Stomach (tissue), 9 donors: ENCODE measurements around the gene UBE2O. TPM values are rescaled to one million over a fixed set of nuclear protein-coding genes. Genes with fewer than 3 reads are reported as not detected.

Experiments
- DNase-seq, 2 donors: peaks; one replicate each; pipeline versions ENCODE4 v3.0.0 to v3.0.0-alpha.2; 2013 to 2019
- H3K27ac ChIP-seq, 5 donors: fragments of 200-600 bp in 4 of 5; sonication (generic) in 4 of 5; one replicate each; pipeline ENCODE4 v1.5.1; 2013 to 2019; ENCODE audit warnings: mild to moderate bottlenecking in 1 of 5, moderate library complexity in 1 of 5
- H3K27me3 ChIP-seq, 3 donors: fragments of 200-600 bp; sonication (generic); one replicate each; pipeline ENCODE4 v1.5.1; 2017 to 2019; ENCODE audit warnings: mixed run types in 1 of 3
- H3K36me3 ChIP-seq, 4 donors: fragments of 200-600 bp; sonication (generic); 1 replicate in 3 of 4; 2 replicates in 1 of 4; pipeline ENCODE4 v1.5.1; 2016 to 2019
- H3K4me1 ChIP-seq, 4 donors: fragments of 200-600 bp; sonication (generic); one replicate each; pipeline ENCODE4 v1.5.1; 2016 to 2019
- H3K4me3 ChIP-seq, 4 donors: fragments of 200-600 bp; sonication (generic) in 3 of 4; one replicate each; pipeline ENCODE4 v1.5.1; 2016 to 2019; ENCODE audit warnings: mild to moderate bottlenecking in 1 of 4
- H3K9me3 ChIP-seq, 4 donors: fragments of 200-600 bp; sonication (generic); one replicate each; pipeline ENCODE4 v1.5.1; 2016 to 2019
- CTCF ChIP-seq, 7 experiments: fragments of 450-650 bp in 4 of 7; fragments of 200-600 bp in 3 of 7; sonication (generic) in 3 of 7; IDR thresholded peaks; one replicate each; pipeline ENCODE4 v1.5.1; 2016 to 2019; ENCODE audit warnings: antibody characterized with exemption in 7 of 7, control low read depth in 2 of 7, mild to moderate bottlenecking in 1 of 7
- EP300 ChIP-seq: sonication (generic); formaldehyde crosslinking; IDR thresholded peaks from one replicate; pipeline ENCODE4 v1.6.1; 2017; ENCODE audit warnings: antibody characterized with exemption
- POLR2A ChIP-seq, 4 donors: fragments of 450-650 bp; IDR thresholded peaks; one replicate each; pipeline ENCODE4 v1.6.1; 2016; ENCODE audit warnings: antibody characterized with exemption in 4 of 4, control low read depth in 2 of 4, mild to moderate bottlenecking in 1 of 4, moderate library complexity in 1 of 4
- POLR2AphosphoS5 ChIP-seq, 3 donors: sonication (generic); formaldehyde crosslinking; IDR thresholded peaks; one replicate each; pipeline ENCODE4 v1.6.1; 2016; ENCODE audit warnings: antibody characterized with exemption in 3 of 3
- WGBS, 5 donors: extraction: QIAGEN DNeasy Blood & Tissue Kit in 3 of 5; methylation state at CpG; one replicate each; pipeline versions ENCODE4 v1.1.5 to v1.1.7; 2013 to 2018; 5-methylcytosine and 5-hydroxymethylcytosine counted together
- intact Hi-C: fragments of 100-400 bp; cut with DNase I; formaldehyde crosslinking; loops from one replicate; pipeline ENCODE4 v1.15.1; 2023; ENCODE audit warnings: low total_unique reads
- polyA plus RNA-seq, 3 donors: library from polyadenylated mRNA; stranded (reverse); fragments of 200-250 nt; gene quantifications; one replicate each; pipeline ENCODE4 v1.2.3, GENCODE V29; 2013
- total RNA-seq, 5 donors: library from RNA; depleted of rRNA; stranded (reverse); fragments of >200 nt; gene quantifications; one replicate each; pipeline versions ENCODE4 v1.1.0 to v1.2.3, GENCODE V29; 2014 to 2016
- donor health status: healthy with polysubstance abuse.
- donor health status: Bipolar disorder and iron deficiency.
- donor health status: healthy.

Gene UBE2O
- total and polyA plus RNA-seq, 8 donors: 4.6 to 32.7 (median 11.9) TPM

GRCh38 chr17:76461765-76462555 is 9.0 kb upstream of the UBE2O start:
- no peaks in the 10 kb centered on the region for H3K27me3 ChIP-seq
- WGBS, 5 donors: 76 to 89% (median 86%) methylated on average over 8 to 11 of the region's 11 CpGs
- H3K36me3 ChIP-seq: no peaks in the 10 kb centered on the region
- TF ChIP-seq EP300 (no peak), CTCF (IDR thresholded peaks at IDR 0.05) (no peak), POLR2AphosphoS5 (IDR thresholded peaks at IDR 0.05) (no peak), POLR2A (IDR thresholded peaks at IDR 0.05) (no peak)
- H3K9me3 ChIP-seq: no peaks in the 10 kb centered on the region
- H3K4me1 ChIP-seq: peaks cover 0 to 11% (median 2%) of the 10 kb centered on the region in 4 donors
- no peak for DNase-seq
- intact Hi-C loops: loop anchor here (5.0 kb wide), 1 partner anchor 50 kb away; no protein-coding TSS in a partner anchor
- no peak overlapping the region for H3K4me3 ChIP-seq
- no peak overlapping the region for H3K27ac ChIP-seq

- no peak overlapping the region for H3K4me3 ChIP-seq
- no peaks in the 10 kb centered on the region for H3K27me3 ChIP-seq
- H3K4me1 ChIP-seq: no peaks in the 10 kb centered on the region
- H3K36me3 ChIP-seq: no peaks in the 10 kb centered on the region
- no peak for TF ChIP-seq POLR2AphosphoS5 (IDR thresholded peaks at IDR 0.05)
- no peak for TF ChIP-seq EP300
- TF ChIP-seq POLR2A (IDR thresholded peaks at IDR 0.05): no peak
- TF ChIP-seq CTCF (IDR thresholded peaks at IDR 0.05): no peak
- 69 to 80% (median 77%) methylated on average over 4 of the region's 4 CpGs for WGBS, 5 donors
- no peak overlapping the region for H3K27ac ChIP-seq
- intact Hi-C loops: loop anchor here (5.0 kb wide), 1 partner anchor 47 kb away; no protein-coding TSS in a partner anchor
- H3K9me3 ChIP-seq: no peaks in the 10 kb centered on the region
- DNase-seq: no peak
Observed at GRCh38 chr17:76459674-76460073, 6.7 kb upstream of the UBE2O start.

GRCh38 chr17:76458580-76459490 is 5.9 kb upstream of the UBE2O start:
- Histone ChIP-seq H3K27ac (no peak overlapping the region), H3K4me3 (no peak overlapping the region), H3K4me1 (no peaks in the 10 kb centered on the region), H3K36me3 (no peaks in the 10 kb centered on the region), H3K9me3 (no peaks in the 10 kb centered on the region), H3K27me3 (no peaks in the 10 kb centered on the region)
- DNase-seq: peak; percentile 70 to 77
- intact Hi-C loops: no loop called here
- 36 to 45% (median 44%) methylated on average over 3 to 9 of the region's 9 CpGs for WGBS, 5 donors
- TF ChIP-seq CTCF (IDR thresholded peaks at IDR 0.05) (peak in 4 of 7 experiments; percentile 25 to 50 (median 33)), POLR2A (IDR thresholded peaks at IDR 0.05) (no peak)

GRCh38 chr17:76453431-76453743 is 435 bp upstream of the UBE2O start:
- Histone ChIP-seq H3K27me3 (no peaks in the 10 kb centered on the region), H3K36me3 (no peaks in the 10 kb centered on the region), H3K4me3 (peak overlapping the region; percentile 82 to 97 (median 90)), H3K9me3 (no peaks in the 10 kb centered on the region), H3K4me1 (peaks cover 11 to 26% (median 21%) of the 10 kb centered on the region in 4 donors), H3K27ac (peak overlapping the region in 3 of 5 donors; percentile 78 to 89 (median 82))
- no peak for DNase-seq
- TF ChIP-seq CTCF (IDR thresholded peaks at IDR 0.05) (no peak), EP300 (no peak), POLR2A (IDR thresholded peaks at IDR 0.05) (no peak), POLR2AphosphoS5 (IDR thresholded peaks at IDR 0.05) (no peak)
- intact Hi-C loops: no loop called here
- 17 to 31% (median 22%) methylated on average over 6 of the region's 6 CpGs for WGBS, 5 donors
